ENCODE results near the gene MRPL14.

Gene MRPL14

DNA sequence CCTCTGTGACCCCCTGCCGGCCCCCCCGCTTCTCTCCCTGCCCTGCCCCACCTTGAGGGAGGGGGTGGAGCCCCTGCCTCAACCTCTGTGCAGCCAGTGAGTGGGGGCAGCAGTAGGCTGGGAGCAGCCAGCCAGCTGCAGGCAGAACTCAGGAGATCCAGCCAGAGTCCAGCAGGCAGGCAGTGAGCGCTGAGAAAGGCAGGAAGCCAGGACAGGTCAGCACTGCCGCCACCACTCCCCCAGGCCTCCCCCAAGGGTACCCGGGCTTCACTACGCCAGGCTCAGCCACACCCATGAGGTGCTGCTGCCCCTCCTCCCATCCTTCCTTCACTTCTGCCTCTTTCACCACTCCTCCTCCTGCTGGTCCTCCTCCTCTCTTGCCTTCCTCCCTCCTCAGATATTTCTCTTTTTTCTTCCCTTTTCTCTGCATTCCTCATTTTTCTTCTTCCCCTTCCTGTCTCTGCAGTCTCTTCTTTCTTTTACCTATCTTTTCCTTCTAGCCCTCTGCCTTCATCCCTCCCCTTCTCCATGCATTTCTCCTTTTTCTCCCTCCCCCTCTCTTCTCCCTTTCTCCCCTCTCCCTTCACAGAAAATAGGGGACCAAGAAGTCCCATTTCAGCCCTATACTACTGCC is 11.6 kb upstream of the MRPL14 start:
- Mint-ChIP-seq H3K27me3 (no peaks in the 10 kb centered on the region), H3K4me3 (no peak overlapping the region), H3K4me1 (ENCODE audit: low read depth) (peaks cover 2% of the 10 kb centered on the region), H3K27ac (no peak overlapping the region), H3K36me3 (ENCODE audit: low read depth) (peaks cover 16% of the 10 kb centered on the region), H3K9me3 (no peaks in the 10 kb centered on the region)

DNA sequence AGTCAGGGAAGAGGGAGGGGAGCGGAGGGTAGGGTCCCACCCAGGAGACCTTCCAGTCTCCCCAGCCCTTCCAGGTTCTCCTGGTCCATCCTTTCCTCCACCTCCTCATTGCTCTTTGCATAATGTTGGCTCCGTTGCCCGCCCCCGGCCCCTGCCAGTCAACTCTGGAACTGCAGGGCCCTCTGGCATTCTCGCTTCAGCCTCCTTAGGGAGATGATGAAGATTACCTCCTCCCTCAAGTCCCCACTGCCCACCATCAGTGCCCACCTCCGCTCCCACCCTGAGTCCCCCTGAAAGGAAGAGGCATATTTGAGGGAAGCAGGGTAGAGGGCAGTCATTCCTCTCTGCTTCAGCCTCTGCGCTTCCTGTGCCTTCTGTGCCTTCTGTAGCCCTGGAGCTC is 8.6 kb upstream of the MRPL14 start:
- no peak overlapping the region for H3K4me3 Mint-ChIP-seq
- H3K36me3 Mint-ChIP-seq (ENCODE audit: low read depth), result peaks cover 8% of the 10 kb centered on the region
- H3K4me1 Mint-ChIP-seq (ENCODE audit: low read depth), result peaks cover 13% of the 10 kb centered on the region
- H3K27ac Mint-ChIP-seq, result no peak overlapping the region
- no peaks in the 10 kb centered on the region for H3K27me3 Mint-ChIP-seq
- no peaks in the 10 kb centered on the region for H3K9me3 Mint-ChIP-seq

DNA sequence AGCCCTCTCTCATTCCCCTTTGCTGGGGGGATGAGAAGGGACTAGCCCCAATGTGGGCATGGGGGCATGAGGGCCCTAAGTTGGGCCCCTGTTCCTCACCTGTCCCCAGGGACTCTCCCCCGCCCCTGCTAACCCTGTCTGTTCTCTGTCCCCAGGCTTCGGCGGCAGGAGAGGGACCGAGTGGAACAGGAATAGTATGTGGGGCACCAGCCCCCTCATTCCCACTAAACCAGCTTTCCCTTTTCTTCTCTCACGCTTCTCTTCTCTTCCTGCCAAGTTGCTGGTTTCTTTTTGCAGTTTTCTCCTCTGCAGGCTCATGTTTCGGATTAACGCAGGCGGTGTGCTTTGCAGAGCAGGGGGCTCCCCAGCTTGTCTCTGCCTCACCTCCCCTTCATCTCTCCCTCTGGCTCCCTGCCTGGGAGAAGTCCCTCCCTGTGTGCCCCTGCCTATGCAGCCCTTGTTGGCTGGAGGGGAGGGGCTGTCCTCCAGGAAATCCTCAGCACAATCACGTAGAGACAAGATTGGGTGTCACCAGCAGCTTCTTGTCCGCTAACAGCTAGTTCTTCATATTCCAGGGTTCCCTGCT is 8.0 kb upstream of the MRPL14 start:
- H3K4me1 Mint-ChIP-seq (ENCODE audit: low read depth), result peaks cover 13% of the 10 kb centered on the region
- H3K4me3 Mint-ChIP-seq, result no peak overlapping the region
- H3K27ac Mint-ChIP-seq, result no peak overlapping the region
- no peaks in the 10 kb centered on the region for H3K9me3 Mint-ChIP-seq
- peaks cover 2% of the 10 kb centered on the region for H3K36me3 Mint-ChIP-seq (ENCODE audit: low read depth)
- no peaks in the 10 kb centered on the region for H3K27me3 Mint-ChIP-seq

DNA sequence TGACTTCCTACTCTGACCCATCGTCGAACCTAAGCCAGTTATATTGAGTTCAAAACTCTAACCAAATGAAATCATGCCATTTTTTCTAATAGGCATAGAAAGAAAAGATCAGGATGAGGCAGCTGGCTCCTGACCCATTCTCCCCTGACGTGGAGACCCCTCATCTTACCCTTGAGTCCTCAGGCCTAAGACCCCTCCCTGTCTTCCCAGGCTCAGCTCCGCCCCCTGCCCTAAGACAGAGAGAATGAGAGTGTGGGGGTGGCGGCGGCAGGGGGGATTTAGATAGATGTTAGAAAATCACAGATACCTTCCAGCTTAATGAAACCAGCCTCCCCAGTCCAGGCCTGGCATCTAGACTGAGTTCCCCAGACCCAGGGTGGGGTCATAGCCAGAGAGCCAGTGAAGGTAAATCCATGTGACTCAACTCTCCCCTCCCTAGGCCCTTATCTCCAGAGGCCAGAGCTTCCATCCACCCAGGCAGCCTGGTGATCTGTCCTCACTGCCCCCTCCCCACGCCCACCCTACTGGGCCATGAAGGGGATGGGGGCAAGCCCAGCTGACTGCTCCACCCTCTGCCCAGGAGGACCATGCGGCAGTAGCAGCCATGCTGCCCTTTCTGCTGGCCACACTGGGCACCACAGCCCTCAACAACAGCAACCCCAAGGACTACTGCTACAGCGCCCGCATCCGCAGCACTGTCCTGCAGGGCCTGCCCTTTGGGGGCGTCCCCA is 6.9 kb upstream of the MRPL14 start:
- H3K4me1 Mint-ChIP-seq (ENCODE audit: low read depth), result peaks cover 13% of the 10 kb centered on the region
- H3K36me3 Mint-ChIP-seq (ENCODE audit: low read depth), result no peaks in the 10 kb centered on the region
- H3K27me3 Mint-ChIP-seq, result no peaks in the 10 kb centered on the region
- no peak overlapping the region for H3K27ac Mint-ChIP-seq
- no peaks in the 10 kb centered on the region for H3K9me3 Mint-ChIP-seq
- H3K4me3 Mint-ChIP-seq, result no peak overlapping the region

DNA sequence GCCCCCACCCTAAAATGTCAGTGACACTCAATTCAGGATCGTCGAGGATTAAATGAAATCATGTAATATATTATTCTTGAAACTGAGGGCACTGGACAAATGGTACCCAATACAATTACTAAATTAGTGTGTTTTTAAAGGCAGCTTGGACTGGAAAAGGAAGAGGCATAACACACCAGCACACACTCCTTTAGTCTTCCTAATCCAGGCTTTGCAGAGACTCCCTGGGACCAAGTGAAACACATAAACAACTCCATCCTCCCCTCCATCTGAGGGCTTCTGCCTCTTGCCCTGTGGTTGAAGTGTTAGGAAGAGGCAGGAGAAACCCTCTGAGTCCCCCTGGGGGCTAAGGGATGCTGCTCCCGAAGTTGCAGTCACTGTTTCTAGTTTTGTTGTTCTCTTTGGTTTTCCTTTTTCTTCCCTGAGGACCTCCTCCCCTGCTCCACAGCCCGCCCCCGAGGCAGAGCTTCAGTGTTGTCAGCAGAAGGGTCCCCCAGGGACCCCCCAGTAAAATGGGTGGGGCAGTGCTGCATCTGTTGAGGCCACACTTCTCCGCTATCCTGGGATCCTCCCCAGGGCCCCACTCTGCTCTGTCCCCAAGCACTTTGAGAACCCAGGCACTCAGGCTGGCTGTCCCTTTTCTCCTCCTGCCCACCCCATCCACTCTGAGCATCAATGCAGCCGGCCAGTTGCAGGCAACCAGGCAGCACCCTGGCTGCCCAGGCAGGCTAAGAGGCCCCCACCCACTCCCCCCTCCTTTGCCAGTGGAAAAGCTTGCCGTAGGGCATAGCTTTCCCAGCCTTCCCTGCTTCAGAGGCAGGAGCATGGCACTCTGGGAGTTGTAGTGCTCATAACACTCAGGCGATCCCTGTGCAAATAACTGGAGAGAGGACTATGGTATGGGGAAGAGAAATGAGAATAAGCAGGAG is 6.0 kb upstream of the MRPL14 start:
- no peaks in the 10 kb centered on the region for H3K36me3 Mint-ChIP-seq (ENCODE audit: low read depth)
- no peaks in the 10 kb centered on the region for H3K9me3 Mint-ChIP-seq
- H3K27me3 Mint-ChIP-seq, result no peaks in the 10 kb centered on the region
- H3K4me1 Mint-ChIP-seq (ENCODE audit: low read depth), result peaks cover 19% of the 10 kb centered on the region
- H3K27ac Mint-ChIP-seq, result no peak overlapping the region
- no peak overlapping the region for H3K4me3 Mint-ChIP-seq

DNA sequence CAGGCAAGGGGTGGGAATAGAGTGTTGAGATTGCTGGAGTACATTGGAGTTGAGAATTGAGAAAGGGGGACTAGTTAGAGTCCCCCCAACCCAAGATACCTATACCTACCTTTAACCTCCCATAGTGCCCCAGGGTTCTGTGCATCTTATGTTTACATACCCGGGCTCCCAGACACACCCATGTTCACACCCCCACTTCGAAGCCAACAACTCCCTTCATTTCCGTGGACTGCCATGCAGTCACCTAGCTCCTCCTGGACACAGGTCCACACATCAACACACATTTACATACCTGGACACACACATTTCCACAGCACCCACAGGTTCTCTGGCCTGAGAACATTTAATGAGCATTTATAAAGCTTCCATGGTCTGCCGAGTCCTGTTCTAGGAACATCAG is 5.2 kb upstream of the MRPL14 start:
- Mint-ChIP-seq H3K4me1 (ENCODE audit: low read depth) (peaks cover 20% of the 10 kb centered on the region), H3K4me3 (no peak overlapping the region), H3K27ac (no peak overlapping the region), H3K27me3 (no peaks in the 10 kb centered on the region), H3K9me3 (no peaks in the 10 kb centered on the region), H3K36me3 (ENCODE audit: low read depth) (no peaks in the 10 kb centered on the region)

DNA sequence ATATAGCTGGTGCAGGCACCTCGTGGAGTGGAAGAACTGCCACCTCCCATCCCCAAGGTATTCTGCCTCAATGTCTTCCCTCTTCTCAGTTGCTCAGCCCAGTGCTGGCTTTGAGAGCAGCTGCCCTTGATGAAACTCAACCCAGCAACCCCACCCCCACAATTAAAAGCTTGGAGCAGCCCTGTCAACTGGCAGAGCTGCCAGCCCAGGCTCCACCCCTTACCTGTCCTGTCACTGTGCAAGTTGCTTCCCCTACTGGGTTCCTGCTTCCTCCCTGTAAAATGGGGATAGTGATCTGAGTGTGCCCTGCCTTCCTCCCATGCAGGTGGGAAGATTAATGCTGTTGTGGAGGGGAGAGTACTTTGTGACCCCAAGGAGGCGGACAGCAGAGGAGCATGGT is 4.6 kb upstream of the MRPL14 start:
- Mint-ChIP-seq H3K27ac (no peak overlapping the region), H3K36me3 (ENCODE audit: low read depth) (no peaks in the 10 kb centered on the region)

DNA sequence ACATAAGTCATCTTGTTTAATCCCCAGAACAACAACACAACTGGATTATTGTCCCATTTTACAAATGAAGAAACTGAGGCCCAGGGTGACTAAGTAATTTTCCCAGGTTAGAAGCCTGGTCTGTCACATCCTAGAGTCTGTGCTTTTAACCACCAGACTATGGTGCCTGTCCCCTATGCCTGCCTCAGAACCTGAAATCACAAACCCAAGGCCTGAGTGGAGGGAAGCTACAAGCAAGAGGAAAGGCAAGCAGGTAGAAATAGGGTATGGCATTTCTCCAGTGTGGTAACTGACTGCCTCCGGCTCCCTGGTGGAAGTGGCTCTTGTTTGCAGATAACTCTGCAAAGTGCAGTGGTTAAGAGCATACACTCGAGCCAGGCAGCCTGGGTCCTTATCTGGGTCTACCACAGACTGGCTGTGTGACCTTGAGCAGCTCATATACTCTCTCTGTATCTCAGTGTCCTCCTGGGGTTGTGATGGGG is 2.6 kb upstream of the MRPL14 start:
- Mint-ChIP-seq H3K9me3 (no peaks in the 10 kb centered on the region), H3K27ac (no peak overlapping the region), H3K27me3 (no peaks in the 10 kb centered on the region), H3K36me3 (ENCODE audit: low read depth) (peaks cover 7% of the 10 kb centered on the region), H3K4me1 (ENCODE audit: low read depth) (peaks cover 39% of the 10 kb centered on the region), H3K4me3 (peak overlapping the region; percentile 45)

More for the DNA sequence above, 4.6 kb upstream of the MRPL14 start:
- no peaks in the 10 kb centered on the region for H3K27me3 Mint-ChIP-seq
- no peak overlapping the region for H3K4me3 Mint-ChIP-seq
- peaks cover 20% of the 10 kb centered on the region for H3K4me1 Mint-ChIP-seq (ENCODE audit: low read depth)
- H3K9me3 Mint-ChIP-seq, result no peaks in the 10 kb centered on the region

DNA sequence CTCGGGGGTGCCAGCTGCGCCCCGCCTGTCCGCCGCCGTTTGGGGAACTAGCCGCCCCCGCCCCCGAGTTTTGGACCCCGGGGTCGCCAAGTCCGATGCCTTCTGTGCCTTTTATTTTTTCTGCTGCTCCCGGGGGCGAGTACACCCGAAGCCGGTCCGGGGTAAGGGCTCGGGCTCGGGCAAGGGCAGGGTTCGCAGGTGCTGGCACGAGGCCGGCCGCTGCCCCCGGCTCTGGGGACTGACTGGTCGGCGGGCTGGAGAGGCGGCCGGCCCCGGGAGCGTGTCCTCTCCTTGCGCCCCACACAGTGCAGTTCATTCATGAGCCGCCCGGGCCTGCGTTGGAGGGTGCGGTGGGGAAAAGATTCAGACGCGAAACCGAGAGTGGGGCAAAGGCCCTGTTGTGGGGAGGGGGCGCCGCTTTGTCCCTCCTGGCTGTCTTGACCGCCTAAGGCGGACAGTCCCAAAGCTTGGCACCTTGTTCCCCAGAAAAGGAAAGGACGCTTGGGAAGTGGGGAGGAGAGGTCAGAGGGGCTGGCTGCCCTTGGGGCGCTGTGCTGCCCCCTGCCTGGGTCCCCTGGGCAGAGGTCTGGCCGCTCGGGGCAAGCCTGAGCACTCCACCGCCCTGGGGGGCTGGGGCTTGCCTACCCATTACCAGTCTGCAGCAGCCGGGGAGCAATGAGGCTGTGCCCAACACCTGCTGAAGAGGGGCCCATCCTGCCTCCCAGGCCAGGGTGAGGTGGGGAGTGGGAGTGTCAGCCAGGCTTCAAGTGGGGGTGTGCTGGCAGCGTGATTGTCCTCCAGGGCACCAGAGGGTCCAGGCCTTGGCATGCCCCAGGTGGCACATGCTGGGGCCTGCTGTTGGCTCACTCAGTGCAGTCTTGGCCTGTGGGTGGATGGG is 1.0 kb upstream of the MRPL14 start:
- Mint-ChIP-seq H3K36me3 (ENCODE audit: low read depth) (peaks cover 16% of the 10 kb centered on the region), H3K27ac (no peak overlapping the region), H3K4me3 (peak overlapping the region; percentile 75), H3K4me1 (ENCODE audit: low read depth) (peaks cover 48% of the 10 kb centered on the region), H3K9me3 (no peaks in the 10 kb centered on the region), H3K27me3 (no peaks in the 10 kb centered on the region)

DNA sequence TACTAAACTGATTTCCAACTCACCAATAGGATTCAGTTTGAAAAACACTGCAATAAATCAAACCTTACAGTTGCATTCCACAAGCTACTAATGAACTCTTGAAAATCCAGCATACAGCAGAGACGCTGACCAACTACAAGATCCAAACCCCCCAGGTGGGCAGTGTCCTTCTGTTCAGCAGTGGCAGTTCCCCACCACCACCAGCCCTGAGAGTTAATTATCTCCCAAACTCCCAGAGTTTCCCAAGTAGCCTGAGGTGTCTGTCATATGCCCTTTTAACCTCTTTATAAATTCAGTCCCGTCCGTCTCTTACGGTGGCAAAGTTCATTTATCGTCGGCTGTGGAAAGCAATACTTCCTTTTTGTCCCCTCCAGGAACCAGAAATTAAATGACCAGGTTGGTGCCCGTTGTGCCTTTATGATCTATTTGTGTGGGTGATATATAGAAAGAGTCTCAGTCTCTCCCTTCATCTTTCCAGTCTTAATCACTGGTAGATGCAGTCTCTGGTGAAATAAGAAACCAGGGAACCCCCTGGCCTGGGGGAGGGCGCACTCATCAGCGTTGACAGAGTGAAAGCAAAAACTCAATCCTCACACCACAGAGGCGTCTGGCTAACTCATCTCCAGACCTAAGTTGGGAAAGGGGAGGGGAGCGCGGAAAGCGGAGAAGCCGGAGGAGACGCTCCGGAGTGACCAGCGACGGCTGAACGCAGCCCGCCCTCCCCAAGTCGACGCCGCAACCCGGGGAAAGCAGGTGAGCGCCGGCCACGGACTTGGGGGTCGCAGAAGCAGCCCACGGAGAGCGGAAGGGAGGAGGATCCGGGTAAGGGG is 717 bp downstream of the MRPL14 start:
- Mint-ChIP-seq H3K36me3 (ENCODE audit: low read depth) (peaks cover 21% of the 10 kb centered on the region), H3K4me3 (peak overlapping the region; percentile 88), H3K4me1 (ENCODE audit: low read depth) (peaks cover 56% of the 10 kb centered on the region), H3K27ac (peak overlapping the region; percentile 84), H3K9me3 (no peaks in the 10 kb centered on the region), H3K27me3 (no peaks in the 10 kb centered on the region)

DNA sequence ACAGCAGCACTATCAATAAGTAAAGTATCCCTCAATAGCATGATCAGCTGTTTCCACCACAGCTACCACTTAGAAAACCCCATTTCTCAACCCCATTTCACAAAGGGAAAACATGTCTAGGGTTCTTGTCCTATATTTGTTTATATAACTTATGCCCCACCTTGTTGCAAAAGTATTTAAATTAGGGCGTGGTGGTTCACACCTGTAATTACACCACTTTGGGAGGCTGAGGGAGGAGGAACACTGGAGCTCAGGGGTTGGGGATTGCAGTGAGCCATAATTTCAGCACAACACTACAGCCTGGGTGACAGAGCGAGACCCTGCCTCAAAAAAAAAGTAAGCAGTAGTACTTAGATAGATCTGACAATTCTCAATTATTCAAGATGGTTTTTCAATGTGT is 3.7 kb downstream of the MRPL14 start:
- Mint-ChIP-seq H3K27ac (peak overlapping the region; percentile 66), H3K27me3 (no peaks in the 10 kb centered on the region), H3K36me3 (ENCODE audit: low read depth) (peaks cover 31% of the 10 kb centered on the region), H3K4me3 (peak overlapping the region; percentile 42), H3K4me1 (ENCODE audit: low read depth) (peaks cover 74% of the 10 kb centered on the region), H3K9me3 (no peaks in the 10 kb centered on the region)

DNA sequence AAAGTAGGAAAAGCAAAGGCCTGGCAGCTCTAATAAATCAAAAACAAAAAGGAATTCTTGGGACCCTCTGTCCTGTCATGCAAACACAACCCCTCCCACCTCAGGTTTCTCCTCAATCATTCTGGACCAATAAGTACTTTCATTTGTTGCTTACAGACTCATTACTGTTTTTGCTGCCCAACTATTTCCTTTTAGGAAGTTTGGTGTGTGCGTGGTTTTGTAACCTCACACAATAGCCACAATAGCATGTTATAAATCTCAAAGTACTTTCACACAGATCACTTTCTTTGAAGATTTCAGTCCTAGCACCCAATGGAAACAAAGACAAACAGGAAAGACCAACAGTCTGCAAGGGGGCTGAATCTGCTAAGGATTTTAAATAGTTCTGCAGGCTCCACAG is 4.5 kb downstream of the MRPL14 start:
- H3K4me1 Mint-ChIP-seq (ENCODE audit: low read depth), result peaks cover 78% of the 10 kb centered on the region
- H3K27me3 Mint-ChIP-seq, result no peaks in the 10 kb centered on the region
- H3K27ac Mint-ChIP-seq, result peak overlapping the region; percentile 66
- no peaks in the 10 kb centered on the region for H3K9me3 Mint-ChIP-seq
- H3K36me3 Mint-ChIP-seq (ENCODE audit: low read depth), result peaks cover 31% of the 10 kb centered on the region
- H3K4me3 Mint-ChIP-seq, result peak overlapping the region; percentile 42

DNA sequence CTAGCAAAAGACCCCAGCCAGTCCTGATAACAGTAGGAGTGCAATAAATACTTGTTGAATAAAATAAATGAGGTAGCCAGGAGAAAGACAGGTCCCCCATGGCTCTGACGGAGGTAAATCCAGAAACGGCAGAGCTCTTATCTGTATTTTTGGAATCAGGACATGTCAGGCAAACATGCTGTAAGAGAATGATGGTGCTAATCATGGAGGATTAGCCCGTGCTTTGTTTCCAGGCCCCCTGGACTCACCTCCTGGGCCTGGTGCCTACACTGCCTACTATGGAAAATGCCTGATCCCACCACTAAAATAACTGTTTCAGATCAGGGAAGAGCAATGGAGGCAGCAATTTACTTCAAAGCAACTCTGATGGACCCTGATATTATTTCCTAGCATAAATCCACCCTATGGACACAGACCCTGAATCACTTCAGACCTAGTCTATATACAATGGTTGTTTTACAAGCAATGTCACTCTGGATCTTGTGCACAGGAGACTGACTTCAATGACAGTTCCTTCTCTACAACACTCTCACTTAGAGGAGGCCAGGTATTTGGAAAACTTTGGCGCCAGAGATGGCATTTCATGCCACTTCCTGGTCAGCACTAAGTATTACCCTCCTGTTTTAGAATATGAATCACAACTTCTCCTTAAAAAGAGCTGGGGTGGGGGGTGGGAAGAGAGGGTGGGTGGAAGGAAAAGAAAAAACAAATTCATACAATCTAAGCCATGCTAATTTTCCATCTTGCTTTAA is 6.4 kb downstream of the MRPL14 start:
- Mint-ChIP-seq H3K4me3 (no peak overlapping the region), H3K27me3 (no peaks in the 10 kb centered on the region), H3K4me1 (ENCODE audit: low read depth) (peaks cover 86% of the 10 kb centered on the region), H3K9me3 (no peaks in the 10 kb centered on the region), H3K36me3 (ENCODE audit: low read depth) (peaks cover 33% of the 10 kb centered on the region), H3K27ac (no peak overlapping the region)
